Lower leg skin (tissue), 3 donors: ENCODE results near the gene REP15.

Experiments
- CTCF ChIP-seq, 3 donors: fragments of 450-650 bp; IDR thresholded peaks; one replicate each; pipeline ENCODE4 v1.5.1; 2016; ENCODE audit warnings: antibody characterized with exemption in 3 of 3, mild to moderate bottlenecking in 3 of 3, moderate library complexity in 2 of 3
- POLR2A ChIP-seq, 2 donors: fragments of 450-650 bp; IDR thresholded peaks; one replicate each; pipeline ENCODE4 v1.6.1; 2016 to 2017; ENCODE audit warnings: antibody characterized with exemption in 2 of 2, mild to moderate bottlenecking in 1 of 2, moderate library complexity in 1 of 2

GRCh38 chr12:27673101-27673718, 23.0 kb upstream of the REP15 start:
- TF ChIP-seq CTCF (IDR thresholded peaks at IDR 0.05) (no peak), POLR2A (IDR thresholded peaks at IDR 0.05) (no peak)
